ENCODE results near the gene ABCC1. TPM values are rescaled to one million over a fixed set of nuclear protein-coding genes. Genes with fewer than 3 reads are reported as not detected.
A peak's percentile ranks its signal among the peaks of the same experiment; 100 is the strongest.
"Not testable (repeated sequence)": the region's sequence is repeated elsewhere in the genome, so short reads cannot be mapped to it uniquely, and the experiment has no call there.

The ABCC1 gene
- total RNA-seq, 8 experiments from 2014 or later, result 8.6 to 117 (median 11.9) TPM

GRCh38 chr16:16155234-16155633 is 205.8 kb downstream of the ABCC1 start:
- in situ Hi-C loops (cut with MboI; ENCODE audit: low pct_unique_long_range_greater_than_20kb in 2 of 9, low sequenced_read_pairs in 9 of 9, unreplicated experiment in 9 of 9), result no loop called here
- no peak for ATAC-seq (replicated peaks in 6 of 8)
- Histone ChIP-seq H3K4me1 (replicated peaks in 1 of 2) (no peaks in the 10 kb centered on the region), H3K4me3 (no peak overlapping the region), H3K27ac (no peak overlapping the region)
- 63 to 100% (median 85%) methylated on average over 1 to 3 of the region's 3 CpGs; no CpG with 5 or more reads in 1 of the 10 experiments for WGBS, 10 experiments

GRCh38 chr16:16157166-16157565 is 207.8 kb downstream of the ABCC1 start:
- WGBS, 10 experiments, result 83 to 100% methylated on average over 1 of the region's 1 CpG; no CpG with 5 or more reads in 8 of the 10 experiments
- ATAC-seq (replicated peaks in 6 of 8), result no peak
- in situ Hi-C loops (cut with MboI; ENCODE audit: low pct_unique_long_range_greater_than_20kb in 2 of 9, low sequenced_read_pairs in 9 of 9, unreplicated experiment in 9 of 9), result no loop called here
- H3K4me1 ChIP-seq (replicated peaks in 1 of 2), result no peaks in the 10 kb centered on the region
- H3K27ac ChIP-seq, result no peak overlapping the region
- H3K4me3 ChIP-seq, result no peak overlapping the region

- in situ Hi-C loops (cut with MboI; ENCODE audit: low pct_unique_long_range_greater_than_20kb in 2 of 9, low sequenced_read_pairs in 9 of 9, unreplicated experiment in 9 of 9), result no loop called here
- no peak overlapping the region for H3K27ac ChIP-seq
- no peak for ATAC-seq (replicated peaks in 6 of 8)
- WGBS, 10 experiments, result 63 to 100% (median 90%) methylated on average over 1 to 4 of the region's 4 CpGs
- H3K4me1 ChIP-seq (replicated peaks in 1 of 2), result no peaks in the 10 kb centered on the region
- H3K4me3 ChIP-seq, result no peak overlapping the region
Observed at GRCh38 chr16:16158082-16158658, 208.8 kb downstream of the ABCC1 start.

- Histone ChIP-seq H3K4me3 (no peak overlapping the region), H3K4me1 (replicated peaks in 1 of 2) (no peaks in the 10 kb centered on the region), H3K27ac (no peak overlapping the region)
- in situ Hi-C loops (cut with MboI; ENCODE audit: low pct_unique_long_range_greater_than_20kb in 2 of 9, low sequenced_read_pairs in 9 of 9, unreplicated experiment in 9 of 9), result no loop called here
- ATAC-seq (replicated peaks in 6 of 8), result no peak
- 30 to 100% (median 77%) methylated on average over 1 to 3 of the region's 3 CpGs for WGBS, 10 experiments
Observed at GRCh38 chr16:16158741-16159374, 209.4 kb downstream of the ABCC1 start.

- ATAC-seq (replicated peaks in 6 of 8), result no peak
- 80% methylated on average over 1 of the region's 3 CpGs; no CpG with 5 or more reads in 9 of the 10 experiments for WGBS, 10 experiments
- no peak overlapping the region for H3K4me3 ChIP-seq
- H3K4me1 ChIP-seq (replicated peaks in 1 of 2), result no peaks in the 10 kb centered on the region
- no peak overlapping the region for H3K27ac ChIP-seq
- in situ Hi-C loops (cut with MboI; ENCODE audit: low pct_unique_long_range_greater_than_20kb in 2 of 9, low sequenced_read_pairs in 9 of 9, unreplicated experiment in 9 of 9), result no loop called here
Observed at GRCh38 chr16:16159662-16160061, 210.2 kb downstream of the ABCC1 start.

- WGBS, 10 experiments, result 17 to 71% (median 33%) methylated on average over 1 to 4 of the region's 5 CpGs; no CpG with 5 or more reads in 6 of the 10 experiments
- in situ Hi-C loops (cut with MboI; ENCODE audit: low pct_unique_long_range_greater_than_20kb in 2 of 9, low sequenced_read_pairs in 9 of 9, unreplicated experiment in 9 of 9), result no loop called here
- Histone ChIP-seq H3K27ac (no peak overlapping the region), H3K4me1 (replicated peaks in 1 of 2) (no peaks in the 10 kb centered on the region), H3K4me3 (no peak overlapping the region)
- ATAC-seq (replicated peaks in 6 of 8), result no peak
Observed at GRCh38 chr16:16161319-16161718, 211.9 kb downstream of the ABCC1 start.

- in situ Hi-C loops (cut with MboI; ENCODE audit: low pct_unique_long_range_greater_than_20kb in 2 of 9, low sequenced_read_pairs in 9 of 9, unreplicated experiment in 9 of 9); H3K27ac ChIP-seq; ATAC-seq (replicated peaks in 6 of 8); H3K4me3 ChIP-seq; H3K4me1 ChIP-seq (replicated peaks in 1 of 2): not testable (repeated sequence)
- 52 to 100% (median 70%) methylated on average over 1 to 4 of the region's 5 CpGs; no CpG with 5 or more reads in 5 of the 10 experiments for WGBS, 10 experiments
Observed at GRCh38 chr16:16161840-16162239, 212.4 kb downstream of the ABCC1 start.

GRCh38 chr16:16162591-16162990 is 213.2 kb downstream of the ABCC1 start:
- in situ Hi-C loops (cut with MboI; ENCODE audit: low pct_unique_long_range_greater_than_20kb in 2 of 9, low sequenced_read_pairs in 9 of 9, unreplicated experiment in 9 of 9), result no loop called here
- ATAC-seq (replicated peaks in 6 of 8), result no peak
- Histone ChIP-seq H3K4me1 (replicated peaks in 1 of 2) (no peaks in the 10 kb centered on the region), H3K4me3 (no peak overlapping the region), H3K27ac (no peak overlapping the region)
- WGBS, 10 experiments, result 36 to 100% (median 65%) methylated on average over 1 to 3 of the region's 3 CpGs; no CpG with 5 or more reads in 4 of the 10 experiments

- Histone ChIP-seq H3K4me3 (no peak overlapping the region), H3K4me1 (replicated peaks in 1 of 2) (no peaks in the 10 kb centered on the region), H3K27ac (no peak overlapping the region)
- 33 to 100% (median 93%) methylated on average over 1 to 3 of the region's 4 CpGs; no CpG with 5 or more reads in 6 of the 10 experiments for WGBS, 10 experiments
- ATAC-seq (replicated peaks in 6 of 8), result no peak
- in situ Hi-C loops (cut with MboI; ENCODE audit: low pct_unique_long_range_greater_than_20kb in 2 of 9, low sequenced_read_pairs in 9 of 9, unreplicated experiment in 9 of 9), result no loop called here
Observed at GRCh38 chr16:16163109-16163508, 213.7 kb downstream of the ABCC1 start.

- in situ Hi-C loops (cut with MboI; ENCODE audit: low pct_unique_long_range_greater_than_20kb in 2 of 9, low sequenced_read_pairs in 9 of 9, unreplicated experiment in 9 of 9), result no loop called here
- ATAC-seq (replicated peaks in 6 of 8), result no peak
- Histone ChIP-seq H3K4me3 (no peak overlapping the region), H3K4me1 (replicated peaks in 1 of 2) (no peaks in the 10 kb centered on the region), H3K27ac (no peak overlapping the region)
- WGBS, 10 experiments, result 20 to 100% (median 86%) methylated on average over 1 to 4 of the region's 5 CpGs; no CpG with 5 or more reads in 3 of the 10 experiments
Observed at GRCh38 chr16:16163571-16163970, 214.2 kb downstream of the ABCC1 start.

- Histone ChIP-seq H3K27ac (no peak overlapping the region), H3K4me3 (no peak overlapping the region), H3K4me1 (replicated peaks in 1 of 2) (no peaks in the 10 kb centered on the region)
- in situ Hi-C loops (cut with MboI; ENCODE audit: low pct_unique_long_range_greater_than_20kb in 2 of 9, low sequenced_read_pairs in 9 of 9, unreplicated experiment in 9 of 9), result no loop called here
- no peak for ATAC-seq (replicated peaks in 6 of 8)
- 0 to 80% (median 59%) methylated on average over 1 to 3 of the region's 3 CpGs; no CpG with 5 or more reads in 4 of the 10 experiments for WGBS, 10 experiments
Observed at GRCh38 chr16:16164243-16164642, 214.8 kb downstream of the ABCC1 start.

- H3K4me1 ChIP-seq (replicated peaks in 1 of 2), result no peaks in the 10 kb centered on the region
- ATAC-seq (replicated peaks in 6 of 8), result no peak
- WGBS, 10 experiments, result 60 to 100% (median 92%) methylated on average over 1 to 3 of the region's 7 CpGs; no CpG with 5 or more reads in 5 of the 10 experiments
- in situ Hi-C loops (cut with MboI; ENCODE audit: low pct_unique_long_range_greater_than_20kb in 2 of 9, low sequenced_read_pairs in 9 of 9, unreplicated experiment in 9 of 9), result no loop called here
- no peak overlapping the region for H3K27ac ChIP-seq
- H3K4me3 ChIP-seq, result no peak overlapping the region
Observed at GRCh38 chr16:16166085-16166484, 216.7 kb downstream of the ABCC1 start.

GRCh38 chr16:16166949-16167348 is 217.5 kb downstream of the ABCC1 start:
- Histone ChIP-seq H3K27ac (no peak overlapping the region), H3K4me3 (no peak overlapping the region), H3K4me1 (replicated peaks in 1 of 2) (no peaks in the 10 kb centered on the region)
- in situ Hi-C loops (cut with MboI; ENCODE audit: low pct_unique_long_range_greater_than_20kb in 2 of 9, low sequenced_read_pairs in 9 of 9, unreplicated experiment in 9 of 9), result no loop called here
- 0 to 100% (median 0%) methylated on average over 1 of the region's 2 CpGs; no CpG with 5 or more reads in 3 of the 10 experiments for WGBS, 10 experiments
- ATAC-seq (replicated peaks in 6 of 8), result peak in 3 of 8 experiments; percentile 85 to 99 (median 98)

GRCh38 chr16:16167927-16168326 is 218.5 kb downstream of the ABCC1 start:
- Histone ChIP-seq H3K4me3 (no peak overlapping the region), H3K27ac (no peak overlapping the region), H3K4me1 (replicated peaks in 1 of 2) (no peaks in the 10 kb centered on the region)
- 40 to 91% (median 83%) methylated on average over 1 to 7 of the region's 11 CpGs; no CpG with 5 or more reads in 4 of the 10 experiments for WGBS, 10 experiments
- in situ Hi-C loops (cut with MboI; ENCODE audit: low pct_unique_long_range_greater_than_20kb in 2 of 9, low sequenced_read_pairs in 9 of 9, unreplicated experiment in 9 of 9), result no loop called here
- no peak for ATAC-seq (replicated peaks in 6 of 8)

Data from motor neuron (in vitro differentiated cells).